ENCODE results near the gene SGSH.
"Not testable (repeated sequence)": the region's sequence is repeated elsewhere in the genome, so short reads cannot be mapped to it uniquely, and the experiment has no call there.

The SGSH gene

GRCh38 chr17:80209765-80210164 is 10.4 kb downstream of the SGSH start:
- DNase-seq: no peak

GRCh38 chr17:80208050-80208449 is 12.1 kb downstream of the SGSH start:
- no peak for DNase-seq

DNA sequence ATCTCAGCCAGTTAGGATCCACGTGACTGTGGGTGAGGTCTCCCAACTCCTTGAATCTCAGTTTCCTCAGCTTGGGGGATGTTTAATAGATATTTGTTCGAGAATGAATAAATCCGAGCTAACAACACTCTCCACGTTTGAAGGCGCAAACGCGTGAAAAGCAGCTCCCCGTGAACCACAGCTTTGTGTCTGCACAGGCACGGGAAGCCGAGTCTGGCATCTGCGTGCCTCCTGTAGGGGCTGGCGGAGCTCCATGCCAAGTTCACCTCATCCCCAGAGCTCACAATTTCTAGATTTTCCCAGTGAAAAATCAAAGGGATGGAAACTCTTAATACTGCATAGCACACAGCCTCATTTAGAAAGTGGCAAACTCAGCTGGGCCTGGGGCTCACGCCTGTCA is 14.3 kb downstream of the SGSH start:
- DNase-seq: no peak

DNA sequence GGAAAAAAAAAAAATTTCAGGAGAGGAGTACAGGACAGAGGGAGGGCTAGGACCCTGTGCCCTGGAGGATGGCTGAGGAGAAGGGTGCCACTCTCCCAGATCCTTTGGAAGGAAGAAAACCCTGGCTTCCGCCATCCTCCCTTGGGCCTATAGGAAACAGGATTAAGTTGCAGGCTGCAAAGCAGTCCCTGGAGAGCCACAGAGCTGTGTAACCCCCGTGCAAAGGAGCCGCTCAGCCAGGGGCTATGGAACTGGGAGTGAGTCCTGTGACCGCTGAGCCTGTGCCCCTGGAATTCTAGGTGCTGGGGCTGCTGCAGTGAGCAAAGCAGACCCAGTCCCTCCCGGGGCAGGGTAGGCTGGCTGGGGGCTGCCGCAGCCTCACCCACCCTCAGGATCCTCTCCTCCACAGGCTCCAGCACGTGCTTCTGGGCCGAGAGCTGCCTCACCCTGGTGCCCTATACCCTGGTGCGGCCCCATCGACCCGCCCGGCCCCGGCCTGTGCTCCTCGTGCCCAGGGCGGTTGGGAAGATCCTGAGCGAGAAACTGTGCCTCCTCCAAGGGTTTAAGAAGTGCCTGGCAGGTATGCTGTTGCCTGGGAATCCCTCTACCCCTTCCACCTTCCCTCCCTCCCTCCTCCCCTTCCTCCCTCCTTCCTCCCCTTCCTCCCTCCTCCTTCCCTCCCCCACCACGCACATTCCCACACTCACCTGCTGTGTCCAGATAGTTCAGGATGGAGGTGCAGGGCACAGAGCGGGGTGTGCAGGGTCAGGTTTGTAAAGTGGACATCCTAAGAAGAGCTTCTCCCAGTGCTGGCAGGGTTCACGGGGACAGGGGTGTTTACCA is 15.3 kb downstream of the SGSH start:
- DNase-seq: no peak

DNA sequence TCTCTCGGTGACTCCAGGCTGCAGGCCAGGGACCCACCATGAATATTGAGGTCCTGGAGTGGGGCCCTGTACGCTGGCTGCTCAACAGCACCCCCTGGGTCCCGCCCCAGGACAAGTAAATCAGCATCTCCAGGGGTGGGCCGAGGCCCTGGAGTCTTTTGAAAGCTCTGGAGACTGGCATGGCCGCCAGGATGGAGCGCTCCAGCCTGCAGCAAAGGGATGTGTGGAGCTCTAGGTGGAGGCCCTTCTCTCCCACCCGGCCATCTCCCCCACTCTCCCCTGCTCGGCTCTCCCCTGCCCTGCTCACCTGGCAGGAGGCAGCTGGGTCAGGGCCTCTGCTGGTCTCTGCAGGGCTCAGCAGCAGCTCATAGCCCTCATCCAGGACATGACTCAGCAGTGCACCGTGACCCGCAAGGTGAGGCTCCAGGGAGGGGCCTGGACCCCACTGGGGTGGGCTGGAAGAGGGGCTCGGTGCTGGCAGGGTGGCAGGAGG is 16.6 kb downstream of the SGSH start:
- no peak for DNase-seq

DNA sequence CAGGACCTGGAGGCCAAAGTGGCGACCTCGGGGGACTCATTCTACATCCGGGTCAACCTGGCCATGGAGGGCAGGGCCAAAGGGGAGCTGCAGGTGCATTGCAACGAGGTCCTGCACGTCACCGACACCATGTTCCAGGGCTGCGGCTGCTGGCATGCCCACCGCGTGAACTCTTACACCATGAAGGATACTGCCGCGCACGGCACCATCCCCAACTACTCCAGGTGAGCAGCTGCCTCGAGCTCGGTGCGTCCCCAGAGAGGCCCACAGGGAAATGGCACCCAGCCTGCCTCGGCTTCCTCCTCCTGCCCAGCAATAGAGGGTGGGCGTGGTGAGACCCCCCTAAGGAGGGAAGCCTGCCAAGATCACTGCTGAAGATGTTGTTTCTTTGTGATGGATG is 17.9 kb downstream of the SGSH start:
- DNase-seq: no peak

DNA sequence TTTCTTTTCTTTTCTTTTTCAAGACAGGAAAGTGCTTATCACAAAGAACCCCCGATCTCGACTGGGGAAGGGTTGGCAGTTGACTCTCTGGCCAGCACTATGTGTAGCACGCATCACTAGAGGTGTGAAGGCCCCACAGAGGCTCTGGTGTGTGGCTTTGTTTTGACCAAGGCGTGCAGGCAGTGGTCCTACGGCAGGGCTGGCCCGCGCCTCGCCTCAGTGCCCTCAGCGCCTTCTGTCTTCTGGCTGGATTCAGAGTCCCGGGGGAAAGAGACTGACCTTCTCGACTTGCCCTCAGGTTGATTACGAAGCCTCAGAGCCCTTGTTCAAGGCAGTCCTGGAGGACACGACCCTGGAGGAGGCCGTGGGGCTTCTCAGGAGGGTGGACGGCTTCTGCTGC is 18.7 kb downstream of the SGSH start:
- DNase-seq: no peak

DNA sequence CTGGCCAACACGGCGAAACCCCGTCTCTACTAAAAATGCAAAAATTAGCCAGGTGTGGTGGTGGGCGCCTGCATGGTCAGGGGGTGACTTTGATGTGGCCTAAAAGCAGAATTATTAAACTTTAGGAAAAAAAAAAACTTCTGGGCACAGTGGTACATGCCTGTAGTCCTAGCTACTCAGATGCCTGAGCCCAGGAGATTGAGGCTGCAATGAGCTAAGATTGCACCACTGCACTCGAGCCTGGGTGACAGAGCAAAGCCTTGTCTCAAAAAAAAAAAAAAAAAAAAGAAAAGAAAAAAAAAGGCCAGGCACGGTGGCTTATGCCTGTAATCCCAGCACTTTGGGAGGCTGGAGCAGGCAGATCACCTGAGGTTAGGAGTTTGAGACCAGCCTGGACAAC is 20.8 kb downstream of the SGSH start:
- not testable (repeated sequence) for DNase-seq

DNA sequence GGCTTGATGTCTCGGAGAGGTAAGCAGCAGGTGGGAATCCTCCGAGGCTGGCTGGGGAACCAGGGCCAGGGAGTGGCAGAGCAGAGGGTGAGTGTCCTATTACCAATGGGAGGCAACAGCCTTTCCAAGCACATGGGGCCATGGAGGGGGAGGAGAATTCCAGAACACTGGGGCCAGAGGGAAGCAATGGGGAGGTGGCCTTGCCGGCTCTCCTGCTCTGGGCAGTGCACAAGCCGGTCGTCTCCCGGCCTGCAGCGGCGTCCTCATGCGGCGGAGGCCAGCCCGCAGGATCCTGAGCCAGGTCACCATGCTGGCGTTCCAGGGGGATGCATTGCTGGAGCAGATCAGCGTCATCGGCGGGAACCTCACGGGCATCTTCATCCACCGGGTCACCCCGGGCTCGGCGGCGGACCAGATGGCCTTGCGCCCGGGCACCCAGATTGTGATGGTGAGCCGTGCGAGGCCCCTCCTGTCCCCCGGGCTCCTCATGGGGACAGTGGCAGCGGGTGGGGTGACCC is 21.9 kb downstream of the SGSH start:
- DNase-seq: no peak

DNA sequence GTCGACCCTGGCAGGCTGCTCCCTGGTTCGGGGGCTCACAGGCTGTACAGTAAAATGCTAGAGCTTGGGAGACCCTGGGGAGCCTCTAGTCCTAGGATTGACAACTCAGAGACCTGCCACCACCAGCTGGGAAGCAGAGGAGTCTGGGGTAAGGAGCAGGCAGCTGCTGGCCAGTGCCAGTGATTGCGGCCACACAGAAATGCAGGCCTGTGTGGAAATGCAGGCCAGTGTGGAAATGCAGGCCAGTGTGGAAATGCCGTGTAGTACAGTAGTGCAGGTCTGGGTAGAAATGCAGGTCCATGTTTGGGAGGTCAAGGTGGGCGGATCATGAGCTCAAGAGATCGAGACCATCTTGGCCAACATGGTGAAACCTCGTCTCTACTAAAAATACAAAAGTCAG is 23.5 kb downstream of the SGSH start:
- no peak for DNase-seq

- no peak for DNase-seq
Measured at GRCh38 chr17:80195671-80196529, 24.2 kb downstream of the SGSH start.

DNA sequence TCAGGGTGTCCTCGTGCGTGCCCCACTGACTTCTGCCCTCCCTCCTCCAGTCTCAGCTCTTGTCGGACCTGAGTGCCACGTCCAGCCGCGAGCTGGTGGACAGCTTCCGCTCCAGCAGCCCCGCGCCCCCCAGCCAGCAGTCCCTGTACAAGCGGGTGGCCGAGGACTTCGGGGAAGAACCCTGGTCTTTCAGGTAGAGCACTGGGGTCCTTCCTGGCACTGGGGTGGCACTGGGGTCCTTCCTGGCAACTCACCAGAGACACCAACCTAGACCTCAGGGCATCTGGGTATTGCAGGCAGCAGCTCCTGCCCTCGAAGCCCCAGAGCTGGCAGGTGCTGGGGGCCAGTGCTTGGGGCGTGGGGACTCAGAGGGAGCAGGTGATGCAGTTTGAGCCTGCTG is 25.0 kb downstream of the SGSH start:
- DNase-seq: no peak

- DNase-seq: no peak
Measured at GRCh38 chr17:80191865-80192661, 28.1 kb downstream of the SGSH start.

DNA sequence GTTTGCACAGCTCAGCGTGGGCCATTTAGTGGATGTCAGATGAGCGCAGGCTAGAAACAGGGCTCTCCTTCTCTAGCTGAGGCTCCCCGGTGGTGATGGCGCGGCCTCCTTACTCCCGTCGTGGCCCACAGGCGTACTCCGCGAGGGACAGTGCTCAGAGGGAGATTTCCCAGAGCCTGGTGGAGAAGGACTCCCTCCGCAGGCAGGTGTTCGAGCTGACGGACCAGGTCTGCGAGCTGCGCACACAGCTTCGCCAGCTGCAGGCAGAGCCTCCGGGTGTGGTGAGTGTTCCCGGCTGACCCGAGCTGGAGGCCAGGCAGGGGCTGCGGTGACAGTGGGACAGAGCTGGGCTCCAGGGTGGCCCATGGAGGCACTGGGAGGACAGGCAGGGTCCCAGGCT is 28.9 kb downstream of the SGSH start:
- no peak for DNase-seq

DNA sequence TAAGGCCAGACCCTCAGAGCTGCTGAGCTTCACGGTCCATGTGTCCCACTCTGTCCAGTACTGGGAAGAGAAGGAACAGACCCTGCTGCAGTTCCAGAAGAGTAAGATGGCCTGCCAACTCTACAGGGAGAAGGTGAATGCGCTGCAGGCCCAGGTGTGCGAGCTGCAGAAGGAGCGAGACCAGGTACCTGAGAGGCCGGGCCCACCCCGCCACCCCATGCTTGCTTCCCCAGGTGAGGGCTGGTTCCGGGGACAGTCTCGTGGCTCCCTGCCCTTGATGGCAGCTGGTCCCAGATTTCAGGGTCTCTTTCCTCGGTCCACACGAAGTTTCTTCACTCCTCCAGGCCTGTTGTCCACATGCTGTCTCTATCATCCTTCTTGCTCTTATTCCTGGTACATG is 29.4 kb downstream of the SGSH start:
- DNase-seq: no peak

- DNase-seq: no peak
Measured at GRCh38 chr17:80189611-80190010, 30.5 kb downstream of the SGSH start.

DNA sequence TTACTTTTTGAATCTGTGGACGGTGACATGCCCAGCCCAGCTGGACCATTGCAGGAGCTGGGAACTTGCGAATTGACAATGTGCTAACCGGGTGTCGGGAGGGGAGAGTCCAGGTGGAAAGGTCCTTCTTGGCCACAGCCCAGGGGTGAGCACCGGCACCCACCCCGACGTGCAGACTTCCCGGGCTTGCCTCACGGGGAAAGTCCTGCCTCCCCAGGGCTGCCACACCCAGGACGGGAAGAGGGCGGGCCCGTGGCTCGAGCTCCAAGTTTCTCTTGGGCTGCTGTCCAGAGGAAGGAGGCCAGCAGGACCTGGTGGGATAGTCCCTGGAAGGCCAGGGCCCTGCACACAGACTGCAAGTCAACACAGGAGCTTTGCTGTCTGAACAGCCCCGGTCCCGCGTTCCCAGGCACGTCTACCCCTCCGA is 32.6 kb downstream of the SGSH start:
- no peak for DNase-seq

DNA sequence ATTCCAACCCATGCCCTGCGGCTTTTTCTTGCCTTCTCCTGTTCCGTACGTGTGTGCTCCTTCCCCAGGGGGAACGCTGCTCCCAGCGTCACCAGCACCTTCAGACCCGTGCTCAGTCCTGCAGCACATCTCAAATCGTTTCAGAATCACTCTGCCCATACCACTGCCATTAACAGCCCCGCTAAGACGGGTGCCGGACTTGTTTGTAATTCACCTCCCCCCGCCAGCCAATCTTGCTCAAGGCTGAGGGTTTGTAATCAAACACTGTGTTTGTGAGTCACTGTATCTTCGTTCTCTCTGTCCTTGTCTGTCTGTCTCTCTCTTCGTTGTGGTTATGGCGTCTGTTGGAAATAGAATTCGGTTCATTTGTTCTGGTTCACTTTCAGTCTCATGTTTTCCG is 33.0 kb downstream of the SGSH start:
- no peak for DNase-seq

GRCh38 chr17:80185968-80186367 is 34.2 kb downstream of the SGSH start:
- DNase-seq: no peak

GRCh38 chr17:80184423-80184714 is 35.8 kb downstream of the SGSH start:
- DNase-seq: no peak

GRCh38 chr17:80183581-80184422 is 36.3 kb downstream of the SGSH start:
- DNase-seq: no peak

DNA sequence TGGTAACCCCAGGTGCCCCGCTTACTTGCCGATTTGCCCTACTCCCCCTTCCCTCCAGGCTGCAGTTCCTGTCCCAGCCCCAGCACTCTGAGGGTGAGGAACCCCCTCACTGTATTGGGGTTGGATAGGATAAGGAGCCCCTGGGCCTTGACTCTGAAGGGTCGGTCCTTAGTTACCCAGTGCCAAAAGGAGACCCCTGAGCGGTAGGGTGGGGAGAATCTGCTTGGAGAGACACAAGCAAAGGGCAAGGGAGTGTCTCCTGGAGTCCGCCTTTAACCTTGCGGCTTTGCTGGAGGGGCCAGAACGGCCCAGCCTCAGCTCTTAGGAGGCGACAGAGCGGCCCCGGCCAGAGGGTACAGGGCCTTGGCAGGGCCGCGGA is 37.3 kb downstream of the SGSH start:
- DNase-seq: no peak
